ENCODE data around the gene TRIM54.

TRIM54 gene

GRCh38 chr2:27281442-27281841 lies 787 bp upstream of the TRIM54 start:
- H3K4ac ChIP-seq (ENCODE audit: low read depth, low read length) = no peak overlapping the region
- no CpG with 5 or more reads among the region's 3 CpGs for WGBS (ENCODE audit: extremely low coverage, insufficient coverage, insufficient read length)
- DNase-seq = no peak
- no peak overlapping the region for H3K18ac ChIP-seq (ENCODE audit: low read length)
- H3K79me2 ChIP-seq (ENCODE audit: control insufficient read depth, insufficient read depth, low read length, poor library complexity) = no peaks in the 10 kb centered on the region
- H4K91ac ChIP-seq (ENCODE audit: low read depth, low read length) = no peak overlapping the region
- H2AFZ ChIP-seq (ENCODE audit: insufficient read depth, low read length, poor library complexity) = no peak overlapping the region
- H2BK12ac ChIP-seq (ENCODE audit: low read length) = no peak overlapping the region
- no peak overlapping the region for H2BK120ac ChIP-seq (ENCODE audit: insufficient read depth, low read length, poor library complexity)
- no peaks in the 10 kb centered on the region for H3K36me3 ChIP-seq (ENCODE audit: control insufficient read depth in 1 of 2, insufficient read depth in 2 of 2, low read length in 2 of 2)
- H3K4me2 ChIP-seq (ENCODE audit: low read length) = no peak overlapping the region
- H3K9ac ChIP-seq (ENCODE audit: low read length) = no peak overlapping the region
- H4K8ac ChIP-seq (ENCODE audit: low read depth, low read length) = no peak overlapping the region
- no peak overlapping the region for H3K14ac ChIP-seq (ENCODE audit: low read length)
- H3K4me3 ChIP-seq (ENCODE audit: low read depth, low read length) = no peak overlapping the region
- no peaks in the 10 kb centered on the region for H3K79me1 ChIP-seq (ENCODE audit: low read length)
- peaks cover 4 to 7% of the 10 kb centered on the region in 2 experiments for H3K4me1 ChIP-seq (ENCODE audit: control insufficient read depth in 1 of 2, insufficient read depth in 2 of 2, low read length in 2 of 2)
- no peak overlapping the region for H3K23ac ChIP-seq (ENCODE audit: low read length)
- no peak overlapping the region for H2AK5ac ChIP-seq (ENCODE audit: low read length)
- H3K9me3 ChIP-seq (ENCODE audit: insufficient read depth, low read depth, low read length) = peaks cover 2% of the 10 kb centered on the region
- no peak overlapping the region for H4K12ac ChIP-seq (ENCODE audit: low read depth, low read length)
- H2BK5ac ChIP-seq (ENCODE audit: low read depth, low read length, poor library complexity) = no peak overlapping the region
- H3K27me3 ChIP-seq (ENCODE audit: insufficient read depth, low read length) = no peaks in the 10 kb centered on the region
- H3K27ac ChIP-seq (ENCODE audit: low read depth, low read length) = no peak overlapping the region

- H3K79me1 ChIP-seq (ENCODE audit: low read length) = no peaks in the 10 kb centered on the region
- no peak overlapping the region for H3K4me2 ChIP-seq (ENCODE audit: low read length)
- no peak overlapping the region for H3K9ac ChIP-seq (ENCODE audit: low read length)
- peak overlapping the region; percentile 37 for H3K14ac ChIP-seq (ENCODE audit: low read length)
- peaks cover 4 to 7% of the 10 kb centered on the region in 2 experiments for H3K4me1 ChIP-seq (ENCODE audit: control insufficient read depth in 1 of 2, insufficient read depth in 2 of 2, low read length in 2 of 2)
- H3K23ac ChIP-seq (ENCODE audit: low read length) = no peak overlapping the region
- H3K79me2 ChIP-seq (ENCODE audit: control insufficient read depth, insufficient read depth, low read length, poor library complexity) = no peaks in the 10 kb centered on the region
- H2BK12ac ChIP-seq (ENCODE audit: low read length) = no peak overlapping the region
- H2BK120ac ChIP-seq (ENCODE audit: insufficient read depth, low read length, poor library complexity) = no peak overlapping the region
- no peak overlapping the region for H4K8ac ChIP-seq (ENCODE audit: low read depth, low read length)
- H2BK5ac ChIP-seq (ENCODE audit: low read depth, low read length, poor library complexity) = no peak overlapping the region
- H3K9me3 ChIP-seq (ENCODE audit: insufficient read depth, low read depth, low read length) = peaks cover 2% of the 10 kb centered on the region
- no peak overlapping the region for H4K12ac ChIP-seq (ENCODE audit: low read depth, low read length)
- H2AFZ ChIP-seq (ENCODE audit: insufficient read depth, low read length, poor library complexity) = no peak overlapping the region
- no peak overlapping the region for H3K4ac ChIP-seq (ENCODE audit: low read depth, low read length)
- H2AK5ac ChIP-seq (ENCODE audit: low read length) = no peak overlapping the region
- H3K36me3 ChIP-seq (ENCODE audit: control insufficient read depth in 1 of 2, insufficient read depth in 2 of 2, low read length in 2 of 2) = no peaks in the 10 kb centered on the region
- WGBS (ENCODE audit: extremely low coverage, insufficient coverage, insufficient read length) = no CpG with 5 or more reads among the region's 5 CpGs
- no peak for DNase-seq
- H3K27me3 ChIP-seq (ENCODE audit: insufficient read depth, low read length) = no peaks in the 10 kb centered on the region
- no peak overlapping the region for H3K4me3 ChIP-seq (ENCODE audit: low read depth, low read length)
- no peak overlapping the region for H3K18ac ChIP-seq (ENCODE audit: low read length)
- H4K91ac ChIP-seq (ENCODE audit: low read depth, low read length) = no peak overlapping the region
- H3K27ac ChIP-seq (ENCODE audit: low read depth, low read length) = no peak overlapping the region
Observed at GRCh38 chr2:27282892-27283291, 663 bp downstream of the TRIM54 start.

- Histone ChIP-seq H2AFZ (ENCODE audit: insufficient read depth, low read length, poor library complexity) (no peak overlapping the region), H3K18ac (ENCODE audit: low read length) (no peak overlapping the region), H4K91ac (ENCODE audit: low read depth, low read length) (no peak overlapping the region), H3K9ac (ENCODE audit: low read length) (no peak overlapping the region), H3K36me3 (ENCODE audit: control insufficient read depth in 1 of 2, insufficient read depth in 2 of 2, low read length in 2 of 2) (no peaks in the 10 kb centered on the region), H3K4ac (ENCODE audit: low read depth, low read length) (no peak overlapping the region), H3K79me2 (ENCODE audit: control insufficient read depth, insufficient read depth, low read length, poor library complexity) (no peaks in the 10 kb centered on the region), H3K4me2 (ENCODE audit: low read length) (no peak overlapping the region), H2BK120ac (ENCODE audit: insufficient read depth, low read length, poor library complexity) (no peak overlapping the region), H3K4me3 (ENCODE audit: low read depth, low read length) (no peak overlapping the region), H3K27ac (ENCODE audit: low read depth, low read length) (no peak overlapping the region), H3K14ac (ENCODE audit: low read length) (no peak overlapping the region), H4K12ac (ENCODE audit: low read depth, low read length) (no peak overlapping the region), H3K79me1 (ENCODE audit: low read length) (no peaks in the 10 kb centered on the region), H3K4me1 (ENCODE audit: control insufficient read depth in 1 of 2, insufficient read depth in 2 of 2, low read length in 2 of 2) (peaks cover 4 to 7% of the 10 kb centered on the region in 2 experiments), H3K9me3 (ENCODE audit: insufficient read depth, low read depth, low read length) (peaks cover 2% of the 10 kb centered on the region), H2AK5ac (ENCODE audit: low read length) (no peak overlapping the region), H2BK12ac (ENCODE audit: low read length) (no peak overlapping the region), H2BK5ac (ENCODE audit: low read depth, low read length, poor library complexity) (no peak overlapping the region), H3K27me3 (ENCODE audit: insufficient read depth, low read length) (no peaks in the 10 kb centered on the region), H3K23ac (ENCODE audit: low read length) (no peak overlapping the region), H4K8ac (ENCODE audit: low read depth, low read length) (no peak overlapping the region)
- no peak for DNase-seq
- no CpG with 5 or more reads among the region's 1 CpG for WGBS (ENCODE audit: extremely low coverage, insufficient coverage, insufficient read length)
Observed at GRCh38 chr2:27284996-27285395, 2.8 kb downstream of the TRIM54 start.

GRCh38 chr2:27285481-27285880 lies 3.3 kb downstream of the TRIM54 start:
- Histone ChIP-seq H3K23ac (ENCODE audit: low read length) (no peak overlapping the region), H3K79me1 (ENCODE audit: low read length) (no peaks in the 10 kb centered on the region), H3K36me3 (ENCODE audit: control insufficient read depth in 1 of 2, insufficient read depth in 2 of 2, low read length in 2 of 2) (no peaks in the 10 kb centered on the region), H2BK5ac (ENCODE audit: low read depth, low read length, poor library complexity) (no peak overlapping the region), H3K18ac (ENCODE audit: low read length) (no peak overlapping the region), H3K79me2 (ENCODE audit: control insufficient read depth, insufficient read depth, low read length, poor library complexity) (no peaks in the 10 kb centered on the region), H2AFZ (ENCODE audit: insufficient read depth, low read length, poor library complexity) (no peak overlapping the region), H3K4me1 (ENCODE audit: control insufficient read depth in 1 of 2, insufficient read depth in 2 of 2, low read length in 2 of 2) (peaks cover 4 to 7% of the 10 kb centered on the region in 2 experiments), H3K9me3 (ENCODE audit: insufficient read depth, low read depth, low read length) (peaks cover 2% of the 10 kb centered on the region), H4K8ac (ENCODE audit: low read depth, low read length) (no peak overlapping the region), H3K4me2 (ENCODE audit: low read length) (no peak overlapping the region), H3K27me3 (ENCODE audit: insufficient read depth, low read length) (no peaks in the 10 kb centered on the region), H3K9ac (ENCODE audit: low read length) (no peak overlapping the region), H3K27ac (ENCODE audit: low read depth, low read length) (no peak overlapping the region), H2BK120ac (ENCODE audit: insufficient read depth, low read length, poor library complexity) (no peak overlapping the region), H2AK5ac (ENCODE audit: low read length) (no peak overlapping the region), H2BK12ac (ENCODE audit: low read length) (no peak overlapping the region), H3K4ac (ENCODE audit: low read depth, low read length) (no peak overlapping the region), H3K4me3 (ENCODE audit: low read depth, low read length) (no peak overlapping the region), H3K14ac (ENCODE audit: low read length) (no peak overlapping the region), H4K12ac (ENCODE audit: low read depth, low read length) (no peak overlapping the region), H4K91ac (ENCODE audit: low read depth, low read length) (no peak overlapping the region)
- DNase-seq = no peak
- no CpG with 5 or more reads among the region's 6 CpGs for WGBS (ENCODE audit: extremely low coverage, insufficient coverage, insufficient read length)
